ENCODE data around the gene INPP5D. TPM values are rescaled to one million over a fixed set of nuclear protein-coding genes. Genes with fewer than 3 reads are reported as not detected.

The INPP5D gene
- total and polyA plus RNA-seq, 2 donors (not counting 3 experiments of a cell fraction or from before 2014, with no cell fraction given), result 13.9 to 46.6 TPM

DNA sequence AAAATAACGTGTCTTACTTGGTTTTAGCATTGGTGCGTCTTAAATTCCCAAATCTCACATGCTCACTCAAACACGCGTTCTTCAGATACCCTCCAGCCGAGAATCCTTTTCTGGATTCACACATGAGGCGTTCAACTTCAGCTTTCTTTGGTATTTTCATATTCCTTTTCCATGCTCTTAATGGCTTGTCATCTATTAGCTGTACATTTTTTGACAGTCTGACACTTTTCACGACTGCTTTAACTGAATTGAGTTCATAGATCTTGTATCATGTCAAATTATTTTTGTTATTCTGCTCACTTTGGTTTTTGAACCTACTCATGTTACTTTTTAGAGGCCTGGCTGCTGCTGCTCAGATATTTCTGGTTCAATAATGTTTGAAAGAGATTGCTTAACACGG, 59.0 kb downstream of the INPP5D start:
- BruUV-seq (replicated peaks), result no TSS peak
- DNase-seq (ENCODE audit: low read depth, low spot score), result no peak
- TF ChIP-seq MYC (IDR thresholded peaks at IDR 0.05; ENCODE audit: low read depth, low read length), result no peak
- TF ChIP-seq JUN (IDR thresholded peaks at IDR 0.05; ENCODE audit: borderline replicate concordance, insufficient read depth, insufficient read length, low read depth), result no peak
- TF ChIP-seq FOS (IDR thresholded peaks at IDR 0.05; ENCODE audit: borderline replicate concordance, insufficient read depth, low read length), result no peak
- TF ChIP-seq GATA2 (IDR thresholded peaks at IDR 0.05; ENCODE audit: insufficient read depth, insufficient read length, low read depth, low read length), result no peak
- TF ChIP-seq, protein P1, sequence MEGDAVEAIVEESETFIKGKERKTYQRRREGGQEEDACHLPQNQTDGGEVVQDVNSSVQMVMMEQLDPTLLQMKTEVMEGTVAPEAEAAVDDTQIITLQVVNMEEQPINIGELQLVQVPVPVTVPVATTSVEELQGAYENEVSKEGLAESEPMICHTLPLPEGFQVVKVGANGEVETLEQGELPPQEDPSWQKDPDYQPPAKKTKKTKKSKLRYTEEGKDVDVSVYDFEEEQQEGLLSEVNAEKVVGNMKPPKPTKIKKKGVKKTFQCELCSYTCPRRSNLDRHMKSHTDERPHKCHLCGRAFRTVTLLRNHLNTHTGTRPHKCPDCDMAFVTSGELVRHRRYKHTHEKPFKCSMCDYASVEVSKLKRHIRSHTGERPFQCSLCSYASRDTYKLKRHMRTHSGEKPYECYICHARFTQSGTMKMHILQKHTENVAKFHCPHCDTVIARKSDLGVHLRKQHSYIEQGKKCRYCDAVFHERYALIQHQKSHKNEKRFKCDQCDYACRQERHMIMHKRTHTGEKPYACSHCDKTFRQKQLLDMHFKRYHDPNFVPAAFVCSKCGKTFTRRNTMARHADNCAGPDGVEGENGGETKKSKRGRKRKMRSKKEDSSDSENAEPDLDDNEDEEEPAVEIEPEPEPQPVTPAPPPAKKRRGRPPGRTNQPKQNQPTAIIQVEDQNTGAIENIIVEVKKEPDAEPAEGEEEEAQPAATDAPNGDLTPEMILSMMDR (IDR thresholded peaks at IDR 0.05; ENCODE audit: extremely low read depth in 1 of 2, insufficient read depth in 1 of 2, low read depth in 1 of 2, low read length in 2 of 2), result no peak
- TF ChIP-seq POLR2A (IDR thresholded peaks at IDR 0.05; ENCODE audit: low read depth, low read length), result no peak
- ChIA-PET CTCF (no interaction called here), POLR2A (no interaction called here)
- H3K9me3 ChIP-seq (replicated peaks; ENCODE audit: control insufficient read depth, insufficient read depth, low read length), result no peaks in the 10 kb centered on the region
- no peak overlapping the region for H3K4me3 ChIP-seq (replicated peaks in 1 of 3; ENCODE audit: insufficient read depth in 1 of 3, low read depth in 1 of 3, low read length in 3 of 3)
- no peaks in the 10 kb centered on the region for H3K27me3 ChIP-seq (ENCODE audit: control insufficient read depth in 2 of 2, insufficient read depth in 2 of 2, low read length in 2 of 2)
- H3K9me1 ChIP-seq (replicated peaks; ENCODE audit: control insufficient read depth, extremely low read depth, insufficient read depth, low read length), result no peaks in the 10 kb centered on the region
- H4K20me1 ChIP-seq (replicated peaks; ENCODE audit: control insufficient read depth, extremely low read depth, insufficient read depth, low read length), result no peaks in the 10 kb centered on the region
- intact Hi-C loops (cut with micrococcal nuclease), result no loop called here
- no peak overlapping the region for H3K27ac ChIP-seq (ENCODE audit: insufficient read depth, low read depth, low read length)
- no peak for FAIRE-seq
- H3K4me2 ChIP-seq (ENCODE audit: insufficient read depth, low read length), result no peak overlapping the region
- dilution Hi-C loops (cut with MboI; ENCODE audit: extremely low pct_ligation_motif_present, low sequenced_read_pairs), result no loop called here
- H3K4me1 ChIP-seq (ENCODE audit: control insufficient read depth, extremely low read depth, insufficient read depth, low read length), result no peaks in the 10 kb centered on the region
- H2AFZ ChIP-seq (ENCODE audit: low read depth, low read length), result no peak overlapping the region
- H3K36me3 ChIP-seq (ENCODE audit: control insufficient read depth in 2 of 2, extremely low read depth in 1 of 2, insufficient read depth in 2 of 2, low read length in 2 of 2), result peaks cover 0 to 4% of the 10 kb centered on the region in 2 experiments
- no peak overlapping the region for H3K9ac ChIP-seq (replicated peaks; ENCODE audit: extremely low read depth, insufficient read depth, low read length)
- no peaks in the 10 kb centered on the region for H3K79me2 ChIP-seq (ENCODE audit: control insufficient read depth, insufficient read depth, low read length)

DNA sequence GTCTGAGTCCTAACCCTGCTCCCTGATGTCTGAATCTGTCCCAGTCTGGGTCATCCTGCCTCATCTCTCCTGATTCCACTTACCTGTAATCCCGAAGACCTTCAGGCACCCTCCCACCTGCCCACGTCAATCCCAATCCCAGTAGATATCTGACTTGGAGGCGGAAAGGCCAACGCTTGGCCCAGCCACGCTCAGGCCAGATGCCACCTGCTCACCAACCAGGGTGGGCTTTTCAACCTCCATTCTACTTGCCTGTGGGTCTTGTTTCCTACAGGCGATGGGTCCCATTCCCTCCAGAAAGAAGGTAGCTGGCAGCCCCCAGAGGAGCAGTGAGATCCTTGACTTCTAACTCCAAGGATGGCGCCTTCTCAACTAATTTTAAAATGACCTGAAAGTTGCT, 59.7 kb downstream of the INPP5D start:
- POLR2A ChIA-PET, result no interaction called here
- Histone ChIP-seq H3K9ac (replicated peaks; ENCODE audit: extremely low read depth, insufficient read depth, low read length) (no peak overlapping the region), H3K27ac (ENCODE audit: insufficient read depth, low read depth, low read length) (no peak overlapping the region), H3K36me3 (ENCODE audit: control insufficient read depth in 2 of 2, extremely low read depth in 1 of 2, insufficient read depth in 2 of 2, low read length in 2 of 2) (peaks cover 0 to 10% of the 10 kb centered on the region in 2 experiments), H3K4me1 (ENCODE audit: control insufficient read depth, extremely low read depth, insufficient read depth, low read length) (no peaks in the 10 kb centered on the region), H3K4me3 (replicated peaks in 1 of 3; ENCODE audit: insufficient read depth in 1 of 3, low read depth in 1 of 3, low read length in 3 of 3) (no peak overlapping the region), H3K79me2 (ENCODE audit: control insufficient read depth, insufficient read depth, low read length) (no peaks in the 10 kb centered on the region), H3K4me2 (ENCODE audit: insufficient read depth, low read length) (no peak overlapping the region), H3K9me1 (replicated peaks; ENCODE audit: control insufficient read depth, extremely low read depth, insufficient read depth, low read length) (no peaks in the 10 kb centered on the region), H2AFZ (ENCODE audit: low read depth, low read length) (no peak overlapping the region), H4K20me1 (replicated peaks; ENCODE audit: control insufficient read depth, extremely low read depth, insufficient read depth, low read length) (no peaks in the 10 kb centered on the region), H3K9me3 (replicated peaks; ENCODE audit: control insufficient read depth, insufficient read depth, low read length) (no peaks in the 10 kb centered on the region), H3K27me3 (ENCODE audit: control insufficient read depth in 2 of 2, insufficient read depth in 2 of 2, low read length in 2 of 2) (no peaks in the 10 kb centered on the region)
- DNase-seq (ENCODE audit: low read depth, low spot score) (no peak), FAIRE-seq (no peak)
- intact Hi-C loops (cut with micrococcal nuclease), result no loop called here
- TF ChIP-seq, protein P2, sequence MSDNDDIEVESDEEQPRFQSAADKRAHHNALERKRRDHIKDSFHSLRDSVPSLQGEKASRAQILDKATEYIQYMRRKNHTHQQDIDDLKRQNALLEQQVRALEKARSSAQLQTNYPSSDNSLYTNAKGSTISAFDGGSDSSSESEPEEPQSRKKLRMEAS (IDR thresholded peaks at IDR 0.05; ENCODE audit: insufficient read depth, insufficient read length), result no peak
- TF ChIP-seq POLR2A (IDR thresholded peaks at IDR 0.05; ENCODE audit: low read depth, low read length) (no peak), MYC (IDR thresholded peaks at IDR 0.05; ENCODE audit: low read depth, low read length) (no peak), GATA2 (IDR thresholded peaks at IDR 0.05; ENCODE audit: insufficient read depth, insufficient read length, low read depth, low read length) (no peak), FOS (IDR thresholded peaks at IDR 0.05; ENCODE audit: borderline replicate concordance, insufficient read depth, low read length) (no peak), EZH2 (IDR thresholded peaks at IDR 0.05; ENCODE audit: borderline replicate concordance, low read depth, low read length, severe bottlenecking) (no peak), POLR2AphosphoS5 (IDR thresholded peaks at IDR 0.05; ENCODE audit: insufficient read depth, low read depth, low read length) (no peak), JUN (IDR thresholded peaks at IDR 0.05; ENCODE audit: borderline replicate concordance, insufficient read depth, insufficient read length, low read depth) (no peak)
- TF ChIP-seq, protein P1 (IDR thresholded peaks at IDR 0.05; ENCODE audit: extremely low read depth in 1 of 2, insufficient read depth in 1 of 2, low read depth in 1 of 2, low read length in 2 of 2), result no peak
- CTCF ChIA-PET, result no interaction called here
- dilution Hi-C loops (cut with MboI; ENCODE audit: extremely low pct_ligation_motif_present, low sequenced_read_pairs), result no loop called here
- BruUV-seq (replicated peaks), result no TSS peak

Measured in endothelial cell of umbilical vein (primary cell).